OCI-LY3 (cell line): Measurements from ENCODE around the gene TEC.
"Not testable (repeated sequence)": the region's sequence is repeated elsewhere in the genome, so short reads cannot be mapped to it uniquely, and the experiment has no call there.

Experiments used
- CTCF ChIP-seq: fragments of 200-600, 300-600 bp; sonication (generic); IDR thresholded peaks from 2 replicates; pipeline ENCODE4 v1.5.1; 2014; ENCODE audit warnings: antibody characterized with exemption, low read length, low read depth
- EZH2phosphoT487 ChIP-seq: fragments of 200-600 bp; shearing (Covaris generic); IDR thresholded peaks from 2 replicates; pipeline ENCODE4 v1.6.1; 2018; ENCODE audit warnings: antibody characterized with exemption, mixed run types, low read depth

- not testable (repeated sequence) for TF ChIP-seq CTCF, EZH2phosphoT487
Observed at GRCh38 chr4:48164561-48164960, 105.1 kb downstream of the TEC start.
